Endothelial cell of umbilical vein (primary cell): ENCODE results near the gene METTL21A.

ENCODE experiments used
- EZH2 ChIP-seq: IDR thresholded peaks from 2 replicates; pipeline ENCODE4 v1.6.1; 2012; ENCODE audit warnings: borderline replicate concordance, low read depth, mild to moderate bottlenecking, moderate library complexity, low read length, inconsistent platforms; ENCODE audit not compliant: severe bottlenecking
- POLR2A ChIP-seq: IDR thresholded peaks from 2 replicates; pipeline ENCODE4 v1.6.1; 2012; ENCODE audit warnings: low read depth, mild to moderate bottlenecking, control low read depth, low read length
- TF ChIP-seq, protein P1 (sequence below), 2 donors: IDR thresholded peaks; 1 replicate in 1 of 2; 2 replicates in 1 of 2; pipeline ENCODE4 v1.5.1; 2011; ENCODE audit warnings: low read length in 2 of 2, mild to moderate bottlenecking in 2 of 2, moderate library complexity in 2 of 2, control low read depth in 1 of 2, inconsistent platforms in 1 of 2, low read depth in 1 of 2; ENCODE audit not compliant: insufficient read depth in 1 of 2; ENCODE audit errors: extremely low read depth in 1 of 2

DNA sequence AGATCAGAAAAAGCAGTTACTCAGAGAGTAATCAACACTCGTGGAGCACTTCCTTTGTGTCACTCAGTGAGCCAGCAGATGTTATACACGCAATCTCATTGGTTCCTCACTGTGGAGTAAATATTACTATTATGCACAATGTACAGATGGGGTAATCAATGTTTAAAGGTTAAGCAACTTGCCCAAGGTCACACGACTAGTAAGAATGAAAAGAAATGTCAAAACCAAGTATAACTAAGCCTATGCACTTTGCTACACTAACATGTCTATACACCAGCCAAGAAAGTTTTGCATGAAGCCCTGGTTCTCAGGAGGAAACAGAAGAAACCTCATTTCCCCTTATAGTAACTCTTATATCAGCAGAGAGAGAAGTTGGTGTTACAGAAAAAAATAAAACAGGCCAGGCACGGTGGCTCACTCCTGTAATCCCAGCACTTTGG is 5.4 kb downstream of the METTL21A start:
- TF ChIP-seq, protein P1, sequence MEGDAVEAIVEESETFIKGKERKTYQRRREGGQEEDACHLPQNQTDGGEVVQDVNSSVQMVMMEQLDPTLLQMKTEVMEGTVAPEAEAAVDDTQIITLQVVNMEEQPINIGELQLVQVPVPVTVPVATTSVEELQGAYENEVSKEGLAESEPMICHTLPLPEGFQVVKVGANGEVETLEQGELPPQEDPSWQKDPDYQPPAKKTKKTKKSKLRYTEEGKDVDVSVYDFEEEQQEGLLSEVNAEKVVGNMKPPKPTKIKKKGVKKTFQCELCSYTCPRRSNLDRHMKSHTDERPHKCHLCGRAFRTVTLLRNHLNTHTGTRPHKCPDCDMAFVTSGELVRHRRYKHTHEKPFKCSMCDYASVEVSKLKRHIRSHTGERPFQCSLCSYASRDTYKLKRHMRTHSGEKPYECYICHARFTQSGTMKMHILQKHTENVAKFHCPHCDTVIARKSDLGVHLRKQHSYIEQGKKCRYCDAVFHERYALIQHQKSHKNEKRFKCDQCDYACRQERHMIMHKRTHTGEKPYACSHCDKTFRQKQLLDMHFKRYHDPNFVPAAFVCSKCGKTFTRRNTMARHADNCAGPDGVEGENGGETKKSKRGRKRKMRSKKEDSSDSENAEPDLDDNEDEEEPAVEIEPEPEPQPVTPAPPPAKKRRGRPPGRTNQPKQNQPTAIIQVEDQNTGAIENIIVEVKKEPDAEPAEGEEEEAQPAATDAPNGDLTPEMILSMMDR (IDR thresholded peaks at IDR 0.05; ENCODE audit: extremely low read depth in 1 of 2, insufficient read depth in 1 of 2, low read depth in 1 of 2, low read length in 2 of 2) = no peak
- TF ChIP-seq POLR2A = no peak
- no peak for TF ChIP-seq EZH2
